ENCODE measurements around the gene ACTN3. TPM values are rescaled to one million over a fixed set of nuclear protein-coding genes. Genes with fewer than 3 reads are reported as not detected.

ACTN3 gene
- total RNA-seq, 1 experiment from 2014 or later, result 36.9 TPM

- no peaks in the 10 kb centered on the region for H3K27me3 ChIP-seq (ENCODE audit: control insufficient read depth, insufficient read depth, low read length)
- no peak overlapping the region for H3K4me3 ChIP-seq (ENCODE audit: insufficient read depth, low read depth, low read length)
- no peak for DNase-seq
- peaks cover 12% of the 10 kb centered on the region for H3K36me3 ChIP-seq (replicated peaks; ENCODE audit: control insufficient read depth, insufficient read depth, low read length)
Measured at GRCh38 chr11:66554602-66555001, 7.9 kb downstream of the ACTN3 start.

DNA sequence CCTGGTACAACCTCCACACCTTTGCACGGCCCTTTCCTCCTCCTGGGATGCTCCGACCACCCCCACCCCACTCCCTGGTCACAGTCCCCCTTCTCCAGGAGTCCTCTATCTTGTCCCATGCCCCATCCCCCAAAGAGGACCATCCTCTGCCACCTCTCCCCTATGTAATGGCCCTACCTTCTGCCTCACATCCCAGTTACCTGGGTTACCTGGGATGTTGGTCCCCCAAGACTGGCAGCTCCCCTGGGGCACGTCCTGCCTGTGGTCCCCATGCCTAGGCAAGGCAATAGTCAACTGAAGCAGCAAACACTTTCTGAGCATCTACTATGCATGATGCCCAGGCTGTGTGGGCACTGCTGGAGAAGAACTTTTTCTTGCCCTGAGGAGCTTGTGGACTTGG lies 8.7 kb downstream of the ACTN3 start:
- Histone ChIP-seq H3K36me3 (replicated peaks; ENCODE audit: control insufficient read depth, insufficient read depth, low read length) (peaks cover 14% of the 10 kb centered on the region), H3K4me3 (ENCODE audit: insufficient read depth, low read depth, low read length) (no peak overlapping the region), H3K27me3 (ENCODE audit: control insufficient read depth, insufficient read depth, low read length) (no peaks in the 10 kb centered on the region)
- DNase-seq, result no peak

GRCh38 chr11:66556086-66556485 lies 9.4 kb downstream of the ACTN3 start:
- Histone ChIP-seq H3K36me3 (replicated peaks; ENCODE audit: control insufficient read depth, insufficient read depth, low read length) (peaks cover 16% of the 10 kb centered on the region), H3K27me3 (ENCODE audit: control insufficient read depth, insufficient read depth, low read length) (no peaks in the 10 kb centered on the region), H3K4me3 (ENCODE audit: insufficient read depth, low read depth, low read length) (no peak overlapping the region)
- no peak for DNase-seq

- peak; percentile 38 for DNase-seq
- Histone ChIP-seq H3K27me3 (ENCODE audit: control insufficient read depth, insufficient read depth, low read length) (no peaks in the 10 kb centered on the region), H3K36me3 (replicated peaks; ENCODE audit: control insufficient read depth, insufficient read depth, low read length) (peaks cover 22% of the 10 kb centered on the region), H3K4me3 (ENCODE audit: insufficient read depth, low read depth, low read length) (no peak overlapping the region)
Measured at GRCh38 chr11:66557733-66558326, 11.1 kb downstream of the ACTN3 start.

GRCh38 chr11:66559142-66559865 lies 12.6 kb downstream of the ACTN3 start:
- peaks cover 22% of the 10 kb centered on the region for H3K36me3 ChIP-seq (replicated peaks; ENCODE audit: control insufficient read depth, insufficient read depth, low read length)
- H3K4me3 ChIP-seq (ENCODE audit: insufficient read depth, low read depth, low read length), result no peak overlapping the region
- H3K27me3 ChIP-seq (ENCODE audit: control insufficient read depth, insufficient read depth, low read length), result no peaks in the 10 kb centered on the region
- DNase-seq, result peak; percentile 96

DNA sequence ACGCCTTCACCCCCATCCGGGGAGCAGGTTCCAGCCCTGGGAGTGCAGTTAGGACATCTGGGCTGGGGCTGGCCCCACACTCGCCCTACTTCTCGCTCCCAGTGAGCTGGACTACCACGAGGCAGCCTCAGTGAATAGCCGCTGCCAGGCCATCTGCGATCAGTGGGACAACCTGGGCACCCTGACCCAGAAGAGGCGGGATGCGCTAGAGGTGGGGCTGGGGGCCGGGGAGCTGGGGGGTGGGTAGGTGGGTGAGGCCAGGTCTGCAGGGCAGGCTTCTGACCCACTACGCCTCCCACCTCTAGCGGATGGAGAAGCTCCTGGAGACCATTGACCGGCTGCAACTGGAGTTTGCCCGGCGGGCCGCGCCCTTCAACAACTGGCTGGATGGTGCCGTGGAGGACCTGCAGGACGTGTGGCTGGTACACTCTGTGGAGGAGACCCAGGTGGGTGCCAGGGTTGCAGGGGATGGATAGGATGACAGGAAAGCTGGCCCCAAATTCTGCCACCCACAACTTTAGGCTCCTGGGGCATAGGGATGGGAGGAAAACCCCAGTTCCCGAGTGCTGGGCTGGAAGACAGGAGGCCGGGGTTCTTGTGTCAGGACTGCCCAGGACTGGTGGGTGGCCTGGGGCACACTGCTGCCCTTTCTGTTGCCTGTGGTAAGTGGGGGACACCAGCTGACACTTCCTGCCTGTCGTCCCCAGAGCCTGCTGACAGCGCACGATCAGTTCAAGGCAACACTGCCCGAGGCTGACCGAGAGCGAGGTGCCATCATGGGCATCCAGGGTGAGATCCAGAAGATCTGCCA lies 13.4 kb downstream of the ACTN3 start:
- H3K27me3 ChIP-seq (ENCODE audit: control insufficient read depth, insufficient read depth, low read length), result no peaks in the 10 kb centered on the region
- no peak overlapping the region for H3K4me3 ChIP-seq (ENCODE audit: insufficient read depth, low read depth, low read length)
- no peak for DNase-seq
- H3K36me3 ChIP-seq (replicated peaks; ENCODE audit: control insufficient read depth, insufficient read depth, low read length), result peaks cover 22% of the 10 kb centered on the region

- H3K27me3 ChIP-seq (ENCODE audit: control insufficient read depth, insufficient read depth, low read length), result no peaks in the 10 kb centered on the region
- peaks cover 19% of the 10 kb centered on the region for H3K36me3 ChIP-seq (replicated peaks; ENCODE audit: control insufficient read depth, insufficient read depth, low read length)
- no peak overlapping the region for H3K4me3 ChIP-seq (ENCODE audit: insufficient read depth, low read depth, low read length)
- peak; percentile 44 for DNase-seq
Measured at GRCh38 chr11:66561178-66561974, 14.7 kb downstream of the ACTN3 start.

- DNase-seq, result no peak
Measured at GRCh38 chr11:66561975-66562248, 15.2 kb downstream of the ACTN3 start.

DNA sequence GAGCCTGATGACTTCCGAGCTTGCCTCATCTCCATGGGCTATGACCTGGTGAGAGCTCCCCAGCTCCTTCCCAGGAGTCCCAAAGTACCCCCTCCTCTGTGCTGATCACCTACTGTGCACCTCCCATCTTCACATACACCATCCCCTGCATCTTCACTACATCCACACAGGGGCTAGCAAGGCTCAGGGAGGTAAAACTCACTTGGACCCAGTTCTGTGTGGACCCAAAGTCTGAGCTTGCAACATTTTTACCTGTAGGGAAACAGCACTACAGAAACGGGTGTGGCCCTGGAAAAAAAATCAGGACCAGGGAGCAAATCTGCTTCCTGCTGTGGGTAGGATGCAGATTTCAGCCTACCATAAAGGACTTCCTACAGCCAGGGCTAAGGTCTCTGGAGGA lies 15.6 kb downstream of the ACTN3 start:
- Histone ChIP-seq H3K27me3 (ENCODE audit: control insufficient read depth, insufficient read depth, low read length) (no peaks in the 10 kb centered on the region), H3K4me3 (ENCODE audit: insufficient read depth, low read depth, low read length) (no peak overlapping the region), H3K36me3 (replicated peaks; ENCODE audit: control insufficient read depth, insufficient read depth, low read length) (peaks cover 16% of the 10 kb centered on the region)
- no peak for DNase-seq

More at GRCh38 chr11:66561975-66562248, 15.2 kb downstream of the ACTN3 start:
- no peak overlapping the region for H3K4me3 ChIP-seq (ENCODE audit: insufficient read depth, low read depth, low read length)
- peaks cover 19% of the 10 kb centered on the region for H3K36me3 ChIP-seq (replicated peaks; ENCODE audit: control insufficient read depth, insufficient read depth, low read length)
- no peaks in the 10 kb centered on the region for H3K27me3 ChIP-seq (ENCODE audit: control insufficient read depth, insufficient read depth, low read length)

- Histone ChIP-seq H3K36me3 (replicated peaks; ENCODE audit: control insufficient read depth, insufficient read depth, low read length) (peaks cover 12% of the 10 kb centered on the region), H3K4me3 (ENCODE audit: insufficient read depth, low read depth, low read length) (no peak overlapping the region), H3K27me3 (ENCODE audit: control insufficient read depth, insufficient read depth, low read length) (no peaks in the 10 kb centered on the region)
- DNase-seq, result peak; percentile 51
Measured at GRCh38 chr11:66562907-66563583, 16.3 kb downstream of the ACTN3 start.

DNA sequence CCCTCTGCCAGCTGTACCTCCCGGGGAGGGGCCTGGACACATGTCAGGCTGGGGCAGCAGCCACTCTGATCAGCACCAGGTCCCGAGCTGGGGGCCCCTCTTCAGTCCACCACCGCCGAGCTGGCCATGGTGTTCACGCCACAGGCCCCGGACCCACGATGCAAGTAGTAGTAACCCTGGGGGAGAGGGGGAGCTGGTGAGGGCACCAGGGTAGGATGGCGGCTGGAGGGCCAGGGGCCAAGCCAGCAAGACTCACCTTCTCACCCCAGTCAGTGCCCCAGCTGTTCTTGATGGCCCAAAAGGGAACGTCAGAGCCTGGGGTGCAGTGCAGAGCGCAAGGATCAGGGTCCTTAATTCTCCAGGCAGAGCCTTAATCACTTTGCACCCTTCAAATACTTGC lies 17.1 kb downstream of the ACTN3 start:
- DNase-seq, result peak; percentile 42
- Histone ChIP-seq H3K4me3 (ENCODE audit: insufficient read depth, low read depth, low read length) (no peak overlapping the region), H3K27me3 (ENCODE audit: control insufficient read depth, insufficient read depth, low read length) (no peaks in the 10 kb centered on the region), H3K36me3 (replicated peaks; ENCODE audit: control insufficient read depth, insufficient read depth, low read length) (peaks cover 11% of the 10 kb centered on the region)

DNA sequence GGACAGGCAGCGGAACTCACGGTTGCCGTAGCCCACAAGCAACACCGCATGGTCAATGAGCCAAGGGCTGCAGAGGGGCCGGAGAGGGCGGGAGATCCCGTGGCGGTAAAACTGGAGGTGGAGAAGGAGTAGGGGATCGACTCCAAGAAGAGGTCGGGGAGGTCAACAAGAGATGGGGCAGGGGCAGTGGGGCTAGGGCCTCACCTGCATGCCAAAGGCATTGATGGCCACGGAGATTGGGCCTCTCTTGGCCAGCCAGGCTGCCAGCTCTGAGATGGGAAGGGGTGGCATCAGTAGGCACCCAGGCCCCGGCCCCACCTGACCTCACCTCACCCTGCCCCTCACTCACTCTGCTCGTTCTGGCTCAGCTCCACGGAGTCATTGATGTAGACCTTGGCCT lies 17.8 kb downstream of the ACTN3 start:
- peaks cover 11% of the 10 kb centered on the region for H3K36me3 ChIP-seq (replicated peaks; ENCODE audit: control insufficient read depth, insufficient read depth, low read length)
- DNase-seq, result peak; percentile 50
- no peak overlapping the region for H3K4me3 ChIP-seq (ENCODE audit: insufficient read depth, low read depth, low read length)
- no peaks in the 10 kb centered on the region for H3K27me3 ChIP-seq (ENCODE audit: control insufficient read depth, insufficient read depth, low read length)

- Histone ChIP-seq H3K4me3 (ENCODE audit: insufficient read depth, low read depth, low read length) (no peak overlapping the region), H3K27me3 (ENCODE audit: control insufficient read depth, insufficient read depth, low read length) (no peaks in the 10 kb centered on the region), H3K36me3 (replicated peaks; ENCODE audit: control insufficient read depth, insufficient read depth, low read length) (peaks cover 11% of the 10 kb centered on the region)
- no peak for DNase-seq
Measured at GRCh38 chr11:66564984-66565383, 18.3 kb downstream of the ACTN3 start.

- no peak overlapping the region for H3K4me3 ChIP-seq (ENCODE audit: insufficient read depth, low read depth, low read length)
- DNase-seq, result no peak
- no peaks in the 10 kb centered on the region for H3K27me3 ChIP-seq (ENCODE audit: control insufficient read depth, insufficient read depth, low read length)
- H3K36me3 ChIP-seq (replicated peaks; ENCODE audit: control insufficient read depth, insufficient read depth, low read length), result peaks cover 7% of the 10 kb centered on the region
Measured at GRCh38 chr11:66566221-66566620, 19.5 kb downstream of the ACTN3 start.

All from H7 (cell line).